Measurements from ENCODE around the gene GPR4. TPM values are rescaled to one million over a fixed set of nuclear protein-coding genes. Genes with fewer than 3 reads are reported as not detected.

The GPR4 gene
- total RNA-seq (2022) (not detected in 2 replicates), Bru-seq, nascent RNA (percentile 15 among the genes with signal in this experiment), BruChase-seq, experiment 1, labeled RNA remaining after a 6-hour chase (percentile 39 among the genes with signal in this experiment), BruChase-seq, experiment 2, labeled RNA remaining after a 2-hour chase (percentile 23 among the genes with signal in this experiment)
- long read RNA-seq: 0 reads

DNA sequence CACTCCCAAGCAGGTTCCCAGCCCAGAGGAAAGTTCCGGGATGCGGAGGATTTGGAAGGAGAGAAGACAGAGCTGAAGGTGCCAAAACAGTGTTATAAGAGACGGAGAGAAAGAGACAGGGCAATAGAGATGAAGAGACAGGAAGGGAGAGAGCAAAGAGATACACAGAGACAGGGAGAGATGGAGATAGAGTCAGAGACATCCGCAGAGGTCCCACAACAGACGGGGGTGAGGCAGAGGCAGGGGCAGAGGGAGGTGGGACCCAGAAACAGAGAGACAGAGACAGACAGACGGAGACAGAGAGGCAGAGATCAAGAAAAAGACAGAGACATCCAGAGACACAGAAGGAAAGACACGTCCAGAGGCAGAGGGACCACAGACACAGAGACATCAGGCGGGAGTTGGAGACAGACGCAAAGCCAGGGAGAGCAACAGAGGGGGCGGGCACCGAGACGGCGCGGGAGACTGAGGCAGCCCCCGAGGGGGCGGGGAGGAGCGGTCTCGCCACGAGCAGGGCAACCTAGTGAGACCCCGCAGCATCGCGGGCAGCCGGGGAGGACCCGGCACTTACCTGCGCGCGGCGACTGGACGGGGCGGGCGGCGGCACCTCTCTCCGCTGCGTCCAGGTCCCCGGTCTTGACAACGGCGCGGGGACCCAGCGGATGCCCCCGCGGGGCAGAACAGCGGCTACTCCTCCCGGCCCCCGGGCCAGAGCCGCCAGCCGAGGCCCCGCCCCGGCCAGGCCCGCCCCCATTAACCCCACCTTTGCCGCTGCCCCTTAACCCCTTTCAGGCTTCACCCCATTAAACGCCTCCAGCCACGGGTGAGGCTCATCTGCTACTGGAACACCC, at the start of gene GPR4:
Gene GPR4 (minus strand): TSS at position 689 of the 851 bp plus-strand sequence. CDS start 10,346 bp downstream, outside the sequence.
- Mint-ChIP-seq H3K9me3 (ENCODE audit: unreplicated experiment) (no peaks in the 10 kb centered on the region), H3K36me3 (ENCODE audit: insufficient read depth, unreplicated experiment) (peaks cover 1% of the 10 kb centered on the region), H3K4me3 (ENCODE audit: unreplicated experiment) (peak within 1 kb of the TSS; percentile 4), H3K27me3 (ENCODE audit: insufficient read depth, unreplicated experiment) (peaks cover 63% of the 10 kb centered on the region), H3K4me1 (ENCODE audit: insufficient read depth, unreplicated experiment) (peaks cover 17% of the 10 kb centered on the region), H3K27ac (ENCODE audit: low read depth, unreplicated experiment) (no peak within 1 kb of the TSS)
- CTCF ChIA-PET: interaction anchor here (1.2 kb wide), 1 partner anchor 11 kb away, joined by 3 read pairs; no protein-coding TSS in a partner anchor
- no peak for DNase-seq (ENCODE audit: unreplicated experiment)
- no TSS peak for BruUV-seq (replicated peaks)
- intact Hi-C loops (cut with micrococcal nuclease): loop anchor here (10.0 kb wide), 1 partner anchor 83 kb away; no protein-coding TSS in a partner anchor
- TF ChIP-seq, protein P1, sequence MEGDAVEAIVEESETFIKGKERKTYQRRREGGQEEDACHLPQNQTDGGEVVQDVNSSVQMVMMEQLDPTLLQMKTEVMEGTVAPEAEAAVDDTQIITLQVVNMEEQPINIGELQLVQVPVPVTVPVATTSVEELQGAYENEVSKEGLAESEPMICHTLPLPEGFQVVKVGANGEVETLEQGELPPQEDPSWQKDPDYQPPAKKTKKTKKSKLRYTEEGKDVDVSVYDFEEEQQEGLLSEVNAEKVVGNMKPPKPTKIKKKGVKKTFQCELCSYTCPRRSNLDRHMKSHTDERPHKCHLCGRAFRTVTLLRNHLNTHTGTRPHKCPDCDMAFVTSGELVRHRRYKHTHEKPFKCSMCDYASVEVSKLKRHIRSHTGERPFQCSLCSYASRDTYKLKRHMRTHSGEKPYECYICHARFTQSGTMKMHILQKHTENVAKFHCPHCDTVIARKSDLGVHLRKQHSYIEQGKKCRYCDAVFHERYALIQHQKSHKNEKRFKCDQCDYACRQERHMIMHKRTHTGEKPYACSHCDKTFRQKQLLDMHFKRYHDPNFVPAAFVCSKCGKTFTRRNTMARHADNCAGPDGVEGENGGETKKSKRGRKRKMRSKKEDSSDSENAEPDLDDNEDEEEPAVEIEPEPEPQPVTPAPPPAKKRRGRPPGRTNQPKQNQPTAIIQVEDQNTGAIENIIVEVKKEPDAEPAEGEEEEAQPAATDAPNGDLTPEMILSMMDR (IDR thresholded peaks at IDR 0.05; ENCODE audit: unreplicated experiment): no peak
- POLR2A ChIA-PET: no interaction called here

DNA sequence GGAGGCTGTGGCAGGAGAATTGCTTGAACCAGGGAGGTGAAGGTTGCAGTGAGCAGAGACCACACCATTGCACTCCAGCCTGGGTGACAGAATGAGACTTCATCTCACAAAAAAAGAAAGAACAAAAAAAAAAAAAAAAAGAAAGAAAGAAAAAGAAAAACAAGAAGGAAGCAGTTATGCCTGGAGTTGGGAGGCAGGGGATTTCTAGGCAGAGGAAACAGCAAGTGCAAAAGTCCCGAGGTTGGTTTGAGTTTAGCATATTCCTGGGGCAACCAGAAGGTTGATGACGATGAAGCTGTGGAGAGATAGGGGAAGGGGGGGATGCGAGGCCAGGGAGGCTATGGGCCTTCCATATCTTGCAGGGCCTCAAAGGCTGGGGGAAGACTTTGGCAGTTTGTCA, 48.7 kb upstream of the GPR4 start:
- H3K36me3 Mint-ChIP-seq (ENCODE audit: insufficient read depth, unreplicated experiment): no peaks in the 10 kb centered on the region
- no peaks in the 10 kb centered on the region for H3K9me3 Mint-ChIP-seq (ENCODE audit: unreplicated experiment)
- no TSS peak for BruUV-seq (replicated peaks)
- H3K27ac Mint-ChIP-seq (ENCODE audit: low read depth, unreplicated experiment): no peak overlapping the region
- TF ChIP-seq, protein P1 (IDR thresholded peaks at IDR 0.05; ENCODE audit: unreplicated experiment): no peak
- DNase-seq (ENCODE audit: unreplicated experiment): no peak
- no peak overlapping the region for H3K4me3 Mint-ChIP-seq (ENCODE audit: unreplicated experiment)
- ChIA-PET POLR2A (no interaction called here), CTCF (interaction anchor here (0.5 to 0.9 kb wide), 4 partner anchors 9 to 177 kb away, joined by 3 read pairs; partner anchors contain the start of gene QPCTL)
- intact Hi-C loops (cut with micrococcal nuclease): no loop called here
- peaks cover 5% of the 10 kb centered on the region for H3K4me1 Mint-ChIP-seq (ENCODE audit: insufficient read depth, unreplicated experiment)
- H3K27me3 Mint-ChIP-seq (ENCODE audit: insufficient read depth, unreplicated experiment): no peaks in the 10 kb centered on the region

DNA sequence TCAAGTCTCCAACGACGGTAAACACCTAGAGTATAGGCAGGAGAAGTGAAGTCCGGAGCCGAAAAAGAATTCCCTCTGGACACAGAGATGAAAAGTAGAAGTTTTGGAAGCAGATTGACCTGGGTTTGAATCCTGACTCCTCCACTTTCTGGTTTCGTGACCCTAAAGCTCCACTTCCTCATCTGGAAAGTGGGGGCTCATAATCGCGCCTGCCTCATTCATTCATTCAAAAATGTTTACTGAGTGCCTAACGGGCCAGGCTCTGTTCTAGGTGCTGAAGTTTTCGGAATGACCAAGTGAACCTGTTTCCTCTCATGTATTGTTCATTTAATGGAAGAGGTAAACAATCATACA, 44.3 kb upstream of the GPR4 start:
- Mint-ChIP-seq H3K9me3 (ENCODE audit: unreplicated experiment) (no peaks in the 10 kb centered on the region), H3K36me3 (ENCODE audit: insufficient read depth, unreplicated experiment) (no peaks in the 10 kb centered on the region), H3K27me3 (ENCODE audit: insufficient read depth, unreplicated experiment) (no peaks in the 10 kb centered on the region), H3K27ac (ENCODE audit: low read depth, unreplicated experiment) (no peak overlapping the region), H3K4me1 (ENCODE audit: insufficient read depth, unreplicated experiment) (peaks cover 24% of the 10 kb centered on the region), H3K4me3 (ENCODE audit: unreplicated experiment) (peak overlapping the region; percentile 61)
- intact Hi-C loops (cut with micrococcal nuclease): no loop called here
- TF ChIP-seq, protein P1 (IDR thresholded peaks at IDR 0.05; ENCODE audit: unreplicated experiment): no peak
- CTCF ChIA-PET: interaction anchor here (0.6 to 1.1 kb wide), 5 partner anchors 35 to 96 kb away, joined by 3 to 7 read pairs (median 4); no protein-coding TSS in a partner anchor
- DNase-seq (ENCODE audit: unreplicated experiment): no peak
- POLR2A ChIA-PET: interaction anchor here (0.7 to 1.7 kb wide), 5 partner anchors 16 to 62 kb away, joined by 3 to 9 read pairs (median 5); partner anchors contain the start of genes GIPR, QPCTL and SNRPD2
- no TSS peak for BruUV-seq (replicated peaks)

All from MCF 10A (cell line).